GM12873 (cell line): ENCODE data around the gene CACNA1C.
A peak's percentile ranks its signal among the peaks of the same experiment; 100 is the strongest.

Source experiments
- CTCF ChIP-seq: IDR thresholded peaks from 2 replicates; pipeline ENCODE4 v1.5.1; 2012; ENCODE audit warnings: low read depth, mild to moderate bottlenecking, moderate library complexity, low read length, control low read depth; ENCODE audit not compliant: insufficient read depth; ENCODE audit errors: missing control alignments

The CACNA1C gene

GRCh38 chr12:2358986-2359658, 306.3 kb downstream of the CACNA1C start:
- peak; percentile 12 for TF ChIP-seq CTCF

- no peak for TF ChIP-seq CTCF
Measured at GRCh38 chr12:2359725-2360629, 307.2 kb downstream of the CACNA1C start.

DNA sequence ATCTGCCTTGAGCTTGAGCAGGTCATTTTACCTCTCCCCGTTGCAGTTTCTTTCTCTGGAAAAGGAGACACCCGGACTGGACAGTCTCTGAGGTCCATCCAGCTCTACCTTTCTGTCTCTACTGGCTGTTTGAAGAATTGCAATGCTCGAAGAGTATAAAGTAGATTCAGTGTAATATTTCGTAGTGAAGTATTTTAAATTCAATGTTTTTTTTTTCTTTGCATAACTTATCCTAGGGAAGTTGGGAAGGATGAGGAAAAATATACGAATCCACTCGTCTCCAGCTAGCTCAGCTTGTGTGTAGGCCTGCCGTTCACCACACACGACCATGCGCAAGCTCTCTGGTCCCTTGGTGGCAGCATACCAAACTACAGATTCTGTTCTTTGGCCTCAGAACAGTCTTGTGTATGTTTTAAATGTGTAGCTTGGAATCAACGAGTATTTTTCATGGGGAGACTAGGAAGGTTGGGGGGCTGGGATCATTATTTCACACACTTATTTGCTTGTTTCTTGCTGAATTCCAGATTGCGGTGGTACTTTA, 307.9 kb downstream of the CACNA1C start:
- TF ChIP-seq CTCF: peak; percentile 21

GRCh38 chr12:2363836-2364609, 311.2 kb downstream of the CACNA1C start:
- no peak for TF ChIP-seq CTCF

- peak; percentile 37 for TF ChIP-seq CTCF
Measured at GRCh38 chr12:2364631-2365051, 311.9 kb downstream of the CACNA1C start.

DNA sequence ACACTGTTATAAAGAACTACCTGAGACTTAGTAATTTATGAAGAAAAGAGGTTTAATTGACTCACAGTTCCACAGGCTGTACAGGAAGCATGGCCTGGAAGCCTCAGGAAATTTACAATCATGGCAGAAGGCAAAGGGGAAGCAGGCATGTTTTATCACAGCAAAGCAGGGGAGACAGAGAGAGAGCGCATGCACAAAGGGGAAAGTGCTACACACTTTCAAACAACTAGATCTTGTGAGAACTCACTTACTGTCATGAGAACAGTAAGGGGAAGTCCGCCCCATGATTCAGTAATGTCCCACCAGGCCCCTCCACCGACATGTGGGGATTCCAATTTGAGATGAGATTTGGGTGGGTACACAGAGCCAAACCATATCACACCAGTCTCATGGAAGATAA, 313.9 kb downstream of the CACNA1C start:
- no peak for TF ChIP-seq CTCF
